Fibroblast of the aortic adventitia (primary cell): Measurements from ENCODE around the gene SFT2D1. TPM values are rescaled to one million over a fixed set of nuclear protein-coding genes. Genes with fewer than 3 reads are reported as not detected.

Experiments used
- DNase-seq: peaks from one replicate; pipeline ENCODE4 v3.0.0-alpha.2; 2010; ENCODE audit warnings: low read depth
- H3K4me3 ChIP-seq: 2 replicates; pipeline ENCODE4 v1.5.1; 2011; ENCODE audit warnings: low read depth, mild to moderate bottlenecking, control low read depth, low read length, moderate library complexity
- total RNA-seq: library from RNA; depleted of rRNA; stranded (reverse); fragments of >200 nt; gene quantifications from 2 replicates; pipeline ENCODE4 v1.2.3, GENCODE V29; 2012; ENCODE audit warnings: low replicate concordance
- TF ChIP-seq, protein P1 (sequence below): IDR thresholded peaks from 2 replicates; pipeline ENCODE4 v1.5.1; 2011; ENCODE audit warnings: mild to moderate bottlenecking, low read length, control low read depth, inconsistent platforms; ENCODE audit not compliant: insufficient read depth

The SFT2D1 gene
- total RNA-seq, 1 donor = 37.7 TPM

GRCh38 chr6:166377721-166378120, 35.4 kb upstream of the SFT2D1 start:
- TF ChIP-seq, protein P1, sequence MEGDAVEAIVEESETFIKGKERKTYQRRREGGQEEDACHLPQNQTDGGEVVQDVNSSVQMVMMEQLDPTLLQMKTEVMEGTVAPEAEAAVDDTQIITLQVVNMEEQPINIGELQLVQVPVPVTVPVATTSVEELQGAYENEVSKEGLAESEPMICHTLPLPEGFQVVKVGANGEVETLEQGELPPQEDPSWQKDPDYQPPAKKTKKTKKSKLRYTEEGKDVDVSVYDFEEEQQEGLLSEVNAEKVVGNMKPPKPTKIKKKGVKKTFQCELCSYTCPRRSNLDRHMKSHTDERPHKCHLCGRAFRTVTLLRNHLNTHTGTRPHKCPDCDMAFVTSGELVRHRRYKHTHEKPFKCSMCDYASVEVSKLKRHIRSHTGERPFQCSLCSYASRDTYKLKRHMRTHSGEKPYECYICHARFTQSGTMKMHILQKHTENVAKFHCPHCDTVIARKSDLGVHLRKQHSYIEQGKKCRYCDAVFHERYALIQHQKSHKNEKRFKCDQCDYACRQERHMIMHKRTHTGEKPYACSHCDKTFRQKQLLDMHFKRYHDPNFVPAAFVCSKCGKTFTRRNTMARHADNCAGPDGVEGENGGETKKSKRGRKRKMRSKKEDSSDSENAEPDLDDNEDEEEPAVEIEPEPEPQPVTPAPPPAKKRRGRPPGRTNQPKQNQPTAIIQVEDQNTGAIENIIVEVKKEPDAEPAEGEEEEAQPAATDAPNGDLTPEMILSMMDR = no peak
- no peak overlapping the region for H3K4me3 ChIP-seq
- DNase-seq = no peak

- H3K4me3 ChIP-seq = no peak overlapping the region
- peak; percentile 28 for DNase-seq
- TF ChIP-seq, protein P1 = no peak
Measured at GRCh38 chr6:166375013-166375412, 32.7 kb upstream of the SFT2D1 start.

DNA sequence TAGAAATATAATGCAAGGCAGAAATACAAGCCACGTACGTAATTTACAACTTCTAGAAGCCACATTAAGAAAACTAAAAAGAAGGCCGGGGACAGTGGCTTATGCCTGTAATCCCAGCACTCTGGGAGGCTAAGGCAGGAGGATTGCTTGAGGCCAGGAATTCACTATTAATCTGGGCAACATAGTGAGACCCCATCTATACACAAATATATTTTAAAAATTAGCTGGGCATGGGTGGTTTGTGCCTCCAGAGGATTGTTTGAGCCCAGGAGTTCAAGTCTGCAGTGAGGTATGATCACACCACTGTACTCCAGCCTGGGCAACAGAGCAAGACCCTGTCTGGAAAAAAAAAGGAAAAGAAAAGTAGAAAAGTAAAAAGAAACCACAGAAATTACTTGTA, 28.1 kb upstream of the SFT2D1 start:
- no peak for DNase-seq
- TF ChIP-seq, protein P1 = no peak
- H3K4me3 ChIP-seq = no peak overlapping the region

- no peak overlapping the region for H3K4me3 ChIP-seq
- TF ChIP-seq, protein P1 = no peak
- DNase-seq = no peak
Measured at GRCh38 chr6:166369782-166370181, 27.4 kb upstream of the SFT2D1 start.

DNA sequence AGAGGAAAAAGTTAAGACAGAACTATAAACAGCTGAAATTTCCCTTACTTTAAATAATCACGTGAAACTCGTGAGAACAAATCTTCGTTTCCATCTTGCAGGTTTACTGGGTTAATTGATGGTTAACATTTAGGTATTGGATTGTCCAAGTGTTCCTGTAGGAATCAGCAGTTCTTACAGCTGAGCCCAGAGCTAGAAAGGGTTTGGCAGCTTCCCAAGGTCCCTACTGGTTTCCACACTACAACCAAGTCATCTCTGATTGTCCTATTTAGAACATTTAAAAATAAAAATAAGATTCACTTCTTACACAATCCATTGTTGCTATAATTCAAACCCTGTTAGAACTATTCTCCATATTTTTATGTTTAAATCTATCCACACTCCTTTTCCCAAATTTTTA, 24.6 kb upstream of the SFT2D1 start:
- no peak for DNase-seq
- H3K4me3 ChIP-seq = no peak overlapping the region
- TF ChIP-seq, protein P1 = no peak

- H3K4me3 ChIP-seq = no peak overlapping the region
- DNase-seq = peak; percentile 31
- TF ChIP-seq, protein P1 = no peak
Measured at GRCh38 chr6:166365806-166366205, 23.5 kb upstream of the SFT2D1 start.

DNA sequence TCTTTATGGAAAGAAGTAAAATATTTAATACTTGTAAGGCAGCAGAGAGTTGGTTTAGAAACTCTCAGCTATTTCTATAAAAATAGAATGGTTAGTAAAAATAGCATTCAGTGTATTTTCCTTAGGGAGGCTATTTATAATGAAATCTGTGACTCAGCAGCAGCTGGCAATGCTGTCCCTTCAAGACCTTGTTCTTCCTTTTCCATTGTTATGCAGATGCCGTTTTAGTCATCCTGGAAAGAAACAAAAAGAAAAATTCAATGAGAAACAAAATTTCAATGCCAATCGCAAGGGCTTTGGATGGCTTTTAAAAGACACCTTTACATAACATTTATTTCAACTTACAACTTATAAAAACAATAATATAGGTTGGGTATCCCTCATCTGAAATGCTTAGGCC, 22.9 kb upstream of the SFT2D1 start:
- no peak overlapping the region for H3K4me3 ChIP-seq
- peak; percentile 84 for DNase-seq
- TF ChIP-seq, protein P1 = no peak
